IMR-90 (cell line): Measurements from ENCODE around the gene MPZ. TPM values are rescaled to one million over a fixed set of nuclear protein-coding genes. Genes with fewer than 3 reads are reported as not detected.
A peak's percentile ranks its signal among the peaks of the same experiment; 100 is the strongest.

Experiments
- ATAC-seq: fragments of 200-7000 bp; cut with Tn5 transposase; 2 replicates; pipeline ENCODE4 v1.9.1; 2020; ENCODE audit warnings: low read depth, mild to moderate bottlenecking, moderate library complexity
- BruUV-seq: library from RNA; stranded (reverse); fragments of 400-500 nt; replicated peaks from 2 replicates; lab custom pipeline; 2021; lab: Mats Ljungman, UMichigan
- CTCF ChIA-PET: fragments of 300-600 bp; formaldehyde crosslinking; extraction: SDS; loops from one replicate; lab custom pipeline; 2021; ENCODE audit warnings: antibody characterized with exemption; lab: Yijun Ruan, JAX
- POLR2A ChIA-PET: fragments of 300-600 bp; sonication (Branson Sonifier 250); formaldehyde crosslinking; loops from one replicate; lab custom pipeline; 2022; ENCODE audit warnings: antibody characterized with exemption; ENCODE audit not compliant: unreplicated experiment; lab: Charles Lee
- DNase-seq: peaks from one replicate; pipeline ENCODE4 v3.0.0; 2013
- H2AFZ ChIP-seq: replicated peaks from 2 replicates; pipeline ENCODE3; 2013; ENCODE audit warnings: low read length, mild to moderate bottlenecking; ENCODE audit not compliant: poor library complexity
- H2AK5ac ChIP-seq: 2 replicates; pipeline ENCODE4 v1.6.1; 2013; ENCODE audit warnings: low read depth, low read length, inconsistent platforms
- H2AK9ac ChIP-seq: replicated peaks from 2 replicates; pipeline ENCODE3; 2013; ENCODE audit warnings: mild to moderate bottlenecking, low read depth, low read length, moderate library complexity; ENCODE audit not compliant: poor library complexity
- H2BK120ac ChIP-seq: 2 replicates; pipeline ENCODE4 v1.6.1; 2013; ENCODE audit warnings: low read depth, low read length, inconsistent platforms
- H2BK15ac ChIP-seq: 3 replicates; pipeline ENCODE4 v1.6.1; 2013; ENCODE audit warnings: low read depth, low read length, inconsistent platforms
- H2BK20ac ChIP-seq: 2 replicates; pipeline ENCODE4 v1.6.1; 2013; ENCODE audit warnings: low read depth, mild to moderate bottlenecking, inconsistent platforms, low read length, moderate library complexity
- H2BK5ac ChIP-seq: 2 replicates; pipeline ENCODE4 v1.6.1; 2013; ENCODE audit warnings: mild to moderate bottlenecking, low read depth, low read length, inconsistent platforms; ENCODE audit not compliant: poor library complexity, severe bottlenecking
- H3K14ac ChIP-seq: replicated peaks from 2 replicates; pipeline ENCODE4 v1.6.1; 2013; ENCODE audit warnings: low read depth, low read length, inconsistent platforms
- H3K18ac ChIP-seq: 2 replicates; pipeline ENCODE4 v1.6.1; 2013; ENCODE audit warnings: low read depth, low read length, control low read depth
- H3K23ac ChIP-seq: 2 replicates; pipeline ENCODE4 v1.6.1; 2013; ENCODE audit warnings: low read depth, low read length, inconsistent platforms
- H3K27ac ChIP-seq: 2 replicates; pipeline ENCODE4 v1.5.1; 2013; ENCODE audit warnings: mild to moderate bottlenecking, control low read depth, low read length; ENCODE audit not compliant: insufficient read depth
- H3K27me3 ChIP-seq: 2 replicates; pipeline ENCODE4 v1.6.1; 2013; ENCODE audit warnings: low read length; ENCODE audit not compliant: control insufficient read depth, insufficient read depth
- H3K36me3 ChIP-seq: 2 replicates; pipeline ENCODE4 v1.6.1; 2013; ENCODE audit warnings: low read length, mixed read lengths; ENCODE audit not compliant: control insufficient read depth, insufficient read depth
- H3K4ac ChIP-seq: 2 replicates; pipeline ENCODE4 v1.6.1; 2013; ENCODE audit warnings: low read depth, low read length, inconsistent platforms
- H3K4me1 ChIP-seq: 2 replicates; pipeline ENCODE4 v1.6.1; 2013; ENCODE audit warnings: low read length, mixed read lengths; ENCODE audit not compliant: control insufficient read depth, insufficient read depth
- H3K4me2 ChIP-seq: 2 replicates; pipeline ENCODE4 v1.6.1; 2013; ENCODE audit warnings: low read depth, mild to moderate bottlenecking, control low read depth, low read length, moderate library complexity
- H3K4me3 ChIP-seq: 2 replicates; pipeline ENCODE4 v1.5.1; 2013; ENCODE audit warnings: low read depth, mild to moderate bottlenecking, control low read depth, low read length, moderate library complexity; ENCODE audit not compliant: insufficient read depth
- H3K56ac ChIP-seq: 2 replicates; pipeline ENCODE4 v1.6.1; 2013; ENCODE audit warnings: low read length, inconsistent platforms; ENCODE audit not compliant: insufficient read depth; ENCODE audit errors: extremely low read depth
- H3K79me1 ChIP-seq, 2 experiments: 2 replicates each; pipeline ENCODE4 v1.6.1; 2013; ENCODE audit warnings: low read length in 2 of 2, inconsistent platforms in 1 of 2, low read depth in 1 of 2
- H3K9ac ChIP-seq: 2 replicates; pipeline ENCODE4 v1.6.1; 2013; ENCODE audit warnings: low read depth, low read length, control low read depth
- H3K9me1 ChIP-seq: 2 replicates; pipeline ENCODE4 v1.6.1; 2013; ENCODE audit warnings: low read length, inconsistent platforms; ENCODE audit not compliant: insufficient read depth
- H3K9me3 ChIP-seq: 2 replicates; pipeline ENCODE4 v1.6.1; 2013; ENCODE audit warnings: low read length; ENCODE audit not compliant: control insufficient read depth, insufficient read depth
- H4K20me1 ChIP-seq: 2 replicates; pipeline ENCODE4 v1.6.1; 2013; ENCODE audit warnings: low read length, inconsistent platforms; ENCODE audit not compliant: insufficient read depth
- H4K5ac ChIP-seq: 2 replicates; pipeline ENCODE4 v1.6.1; 2013; ENCODE audit warnings: mild to moderate bottlenecking, low read depth, low read length, control low read depth
- H4K8ac ChIP-seq, 2 experiments: 2 replicates each; pipeline ENCODE4 v1.6.1; 2013; ENCODE audit warnings: low read depth in 2 of 2, low read length in 2 of 2, control low read depth in 1 of 2, inconsistent platforms in 1 of 2
- H4K91ac ChIP-seq: 2 replicates; pipeline ENCODE4 v1.6.1; 2013; ENCODE audit warnings: low read depth, low read length, inconsistent platforms; ENCODE audit not compliant: insufficient read depth
- BHLHE40 ChIP-seq: fragments of 150-350 bp; IDR thresholded peaks from 2 replicates; pipeline ENCODE4 v1.6.1; 2016; ENCODE audit warnings: mild to moderate bottlenecking, low read depth, low read length
- CHD1 ChIP-seq: IDR thresholded peaks from 2 replicates; pipeline ENCODE4 v1.6.1; 2012; ENCODE audit warnings: low read depth, low read length, improper control_type of control experiment
- CTCF ChIP-seq: conservative IDR thresholded peaks from 2 replicates; pipeline ENCODE4 v1.5.1; 2012; ENCODE audit warnings: mild to moderate bottlenecking, low read depth, low read length, improper control_type of control experiment
- ELK1 ChIP-seq: fragments of 150-350 bp; IDR thresholded peaks from 2 replicates; pipeline ENCODE4 v1.6.1; 2016; ENCODE audit warnings: low read depth, mild to moderate bottlenecking, low read length, moderate library complexity, borderline replicate concordance
- FOS ChIP-seq: fragments of 150-350 bp; IDR thresholded peaks from 2 replicates; pipeline ENCODE4 v1.6.1; 2016; ENCODE audit warnings: low read depth, low read length
- MXI1 ChIP-seq: IDR thresholded peaks from 2 replicates; pipeline ENCODE4 v1.6.1; 2012; ENCODE audit warnings: low read depth, mild to moderate bottlenecking, low read length, moderate library complexity, borderline replicate concordance
- NFE2L2 ChIP-seq: fragments of 150-350 bp; IDR thresholded peaks from 2 replicates; pipeline ENCODE4 v1.6.1; 2016; ENCODE audit warnings: low read depth, mild to moderate bottlenecking, low read length
- RAD21 ChIP-seq: IDR thresholded peaks from 2 replicates; pipeline ENCODE4 v1.6.1; 2012; ENCODE audit warnings: low read length, improper control_type of control experiment
- RFX5 ChIP-seq: IDR thresholded peaks from 2 replicates; pipeline ENCODE4 v1.8.0; 2012; ENCODE audit warnings: low read depth, mild to moderate bottlenecking, low read length, moderate library complexity
- USF2 ChIP-seq: fragments of 150-350 bp; IDR thresholded peaks from 2 replicates; pipeline ENCODE4 v1.6.1; 2017; ENCODE audit warnings: mild to moderate bottlenecking, antibody characterized with exemption, low read length, low read depth
- WGBS, 2 experiments: methylation state at CpG; one replicate each; pipeline versions ENCODE4 v1.1.5 to v1.1.7; 2013; ENCODE audit warnings: missing lambda C conversion rate in 2 of 2; ENCODE audit not compliant: insufficient read length in 1 of 2; ENCODE audit errors: extremely low coverage in 2 of 2; 5-methylcytosine and 5-hydroxymethylcytosine counted together
- dilution Hi-C: fragments of 300-500 bp; cut with HindIII; formaldehyde crosslinking; loops from one replicate; pipeline ENCODE4 v1.14.3; 2018; ENCODE audit warnings: low sequenced_read_pairs; ENCODE audit not compliant: unreplicated experiment
- in situ Hi-C: fragments of 300-500 bp; cut with MboI; formaldehyde crosslinking; loops from 3 replicates; pipeline ENCODE4 v1.14.3; 2019; ENCODE audit warnings: low sequenced_read_pairs, inconsistent platforms, mixed read lengths
- intact Hi-C: fragments of 100-400 bp; cut with micrococcal nuclease; formaldehyde crosslinking; loops from 2 replicates; pipeline ENCODE4 v1.10.0; 2022
- polyA plus RNA-seq, 3 experiments: library from polyadenylated mRNA; depleted of rRNA; stranded (reverse); fragments of >200 nt; gene quantifications; 2 replicates each; pipeline ENCODE4 v1.2.3, GENCODE V29; 2012; ENCODE audit warnings: low replicate concordance in 1 of 3
- total RNA-seq: library from RNA; depleted of rRNA; stranded (reverse); fragments of >200 nt; gene quantifications from 2 replicates; pipeline ENCODE4 v1.2.3, GENCODE V29; 2012

Gene MPZ
- total and polyA plus RNA-seq, 2 of the 4 experiments (the other 2 are of a cell fraction), result 0.18 to 0.96 TPM

- Histone ChIP-seq H2BK120ac (peak overlapping the region; percentile 6; the same call in 1 of the 2 replicates), H3K56ac (peak overlapping the region; percentile 75; the same call in 1 of the 2 replicates), H3K9ac (peak overlapping the region; percentile 78), H2AFZ (peak overlapping the region; percentile 92), H2BK20ac (no peak overlapping the region), H3K18ac (peak overlapping the region; percentile 9; the same call in 1 of the 2 replicates), H4K20me1 (no peaks in the 10 kb centered on the region; the same call in 1 of the 2 replicates), H3K4me3 (peak overlapping the region; percentile 71), H3K36me3 (no peaks in the 10 kb centered on the region), H3K27me3 (peaks cover 5% of the 10 kb centered on the region; the same call in 1 of the 2 replicates), H3K9me1 (0 out of 2 replicates have a peak, but pooled peaks cover 3% of the 10 kb centered on the region), H3K4me1 (no peaks in the 10 kb centered on the region), H2AK9ac (peak overlapping the region; percentile 90), H3K23ac (peak overlapping the region; percentile 75), H2BK15ac (peak overlapping the region; percentile 37; the same call in 1 of the 3 replicates), H3K27ac (peak overlapping the region; percentile 70), H3K9me3 (no peaks in the 10 kb centered on the region), H3K79me1 (peaks cover 0 to 17% of the 10 kb centered on the region in 2 experiments; a peak in 2 of 4 replicates), H4K8ac (peak overlapping the region; percentile 93 to 96), H2BK5ac (peak overlapping the region; percentile 4), H3K4me2 (peak overlapping the region; percentile 52), H2AK5ac (peak overlapping the region; percentile 76), H3K4ac (peak overlapping the region; percentile 76), H4K5ac (peak overlapping the region; percentile 41), H4K91ac (peak overlapping the region; percentile 46), H3K14ac (peak overlapping the region; percentile 73)
- ChIA-PET CTCF (interaction anchor here (1.0 to 1.9 kb wide), 4 partner anchors 11 to 61 kb away, joined by 3 to 4 read pairs (median 3); no protein-coding TSS in a partner anchor), POLR2A (interaction anchor here (0.6 kb wide), 1 partner anchor 12 kb away, joined by 3 read pairs; no protein-coding TSS in a partner anchor)
- WGBS, 2 experiments, result 6% methylated on average over 7 of the region's 28 CpGs; no CpG with 5 or more reads in 1 of the 2 experiments
- BruUV-seq, result no TSS peak
- in situ Hi-C loops, result no loop called here
- DNase-seq (no peak), ATAC-seq (peak; percentile 12)
- intact Hi-C loops, result no loop called here
- no peak for TF ChIP-seq CHD1
- no peak for TF ChIP-seq RAD21
- no peak for TF ChIP-seq NFE2L2
- TF ChIP-seq CTCF, result no peak
- TF ChIP-seq RFX5, result no peak
- TF ChIP-seq MXI1, result no peak
- TF ChIP-seq ELK1, result no peak
- TF ChIP-seq USF2, result no peak
- TF ChIP-seq FOS, result no peak
- no peak for TF ChIP-seq BHLHE40
- dilution Hi-C loops, result no loop called here
Observed at GRCh38 chr1:161313554-161314200, 3.9 kb upstream of the MPZ start.
